Measurements from ENCODE around the gene ITIH2.

DNA sequence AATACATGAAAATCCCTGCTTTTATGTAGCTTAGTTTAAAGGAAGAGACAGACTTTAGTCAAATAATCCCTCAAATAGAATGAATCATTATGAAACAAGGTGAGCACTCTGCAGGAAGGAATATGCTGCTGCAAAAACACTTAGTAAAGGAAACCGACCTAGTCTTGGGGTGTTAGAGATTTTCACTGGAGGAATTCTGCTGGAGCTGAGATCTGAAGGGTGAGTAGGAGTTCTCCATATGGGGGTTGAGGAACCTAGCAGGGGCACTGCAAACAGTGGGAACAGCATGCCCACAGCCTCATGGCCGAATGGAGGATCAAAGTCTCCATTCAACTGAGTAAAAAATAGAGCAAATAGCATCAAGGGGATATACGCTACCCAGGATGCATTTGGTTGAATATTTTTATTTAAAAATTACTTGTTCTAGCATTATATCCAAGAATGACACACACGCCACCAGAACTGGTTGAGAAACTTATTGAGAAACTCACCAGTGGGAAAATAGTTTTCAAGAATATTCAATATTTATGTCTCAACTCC lies 3.5 kb downstream of the ITIH2 start:
- no peak for TF ChIP-seq GATA2 (IDR thresholded peaks at IDR 0.05; ENCODE audit: low read depth, low read length)
- TF ChIP-seq GATA3 (IDR thresholded peaks at IDR 0.05; ENCODE audit: low read depth, low read length): no peak
